CD4-positive, alpha-beta T cell treated with Interleukin-21 for 1 hour (primary cell): ENCODE results near the gene FBXO47.
A peak's percentile ranks its signal among the peaks of the same experiment; 100 is the strongest.

Source experiments
- DNase-seq: peaks from one replicate; pipeline ENCODE4 v3.0.0-alpha.2; 2020

FBXO47 gene, protein sequence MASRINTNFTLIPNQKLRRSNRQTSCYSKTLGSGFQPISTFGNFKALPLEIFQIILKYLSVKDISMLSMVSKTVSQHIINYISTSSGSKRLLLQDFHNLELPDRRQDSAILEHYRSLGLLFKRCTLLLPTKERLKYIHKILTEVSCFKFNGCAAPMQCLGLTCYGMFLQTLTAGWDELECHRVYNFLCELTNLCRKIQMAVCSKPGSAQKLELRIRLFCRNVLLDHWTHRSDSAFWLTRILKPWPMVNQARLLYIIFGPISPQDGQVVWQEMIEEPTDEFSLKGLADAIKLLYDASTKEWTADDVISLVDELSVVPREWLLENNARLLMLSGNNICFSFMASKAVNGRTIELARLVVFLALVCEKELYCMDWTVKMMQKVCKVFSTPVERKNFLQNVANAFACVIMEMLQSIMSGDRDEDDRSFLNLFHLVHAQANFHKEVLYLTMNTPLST

DNA sequence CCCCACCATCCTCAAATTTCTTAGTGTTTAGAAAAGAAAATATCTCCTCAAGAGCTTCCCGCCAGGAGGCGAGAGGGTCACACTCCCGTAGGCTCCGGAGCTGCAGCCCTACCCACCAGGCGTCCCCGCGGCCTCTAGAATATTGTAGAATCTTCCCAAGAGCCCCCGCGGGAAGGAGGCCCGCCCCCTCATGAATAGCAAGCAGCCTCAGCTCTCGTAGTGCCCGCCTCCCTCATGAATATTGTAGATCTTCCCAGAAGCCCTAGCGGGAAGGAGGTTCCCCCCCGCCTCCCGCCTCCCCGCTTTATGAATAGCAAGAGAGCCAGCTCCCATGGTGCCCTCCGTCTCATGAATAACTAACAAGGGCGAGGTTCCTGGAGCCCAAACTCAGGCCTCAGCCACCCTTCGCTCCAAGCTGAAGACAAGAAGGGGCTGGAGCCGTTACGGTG is at the start of gene FBXO47:
Gene FBXO47, minus strand, starts transcription at position 114 of the 449 bp plus-strand sequence. CDS start 4,378 bp downstream, outside the sequence.
- peak; percentile 86 for DNase-seq

DNA sequence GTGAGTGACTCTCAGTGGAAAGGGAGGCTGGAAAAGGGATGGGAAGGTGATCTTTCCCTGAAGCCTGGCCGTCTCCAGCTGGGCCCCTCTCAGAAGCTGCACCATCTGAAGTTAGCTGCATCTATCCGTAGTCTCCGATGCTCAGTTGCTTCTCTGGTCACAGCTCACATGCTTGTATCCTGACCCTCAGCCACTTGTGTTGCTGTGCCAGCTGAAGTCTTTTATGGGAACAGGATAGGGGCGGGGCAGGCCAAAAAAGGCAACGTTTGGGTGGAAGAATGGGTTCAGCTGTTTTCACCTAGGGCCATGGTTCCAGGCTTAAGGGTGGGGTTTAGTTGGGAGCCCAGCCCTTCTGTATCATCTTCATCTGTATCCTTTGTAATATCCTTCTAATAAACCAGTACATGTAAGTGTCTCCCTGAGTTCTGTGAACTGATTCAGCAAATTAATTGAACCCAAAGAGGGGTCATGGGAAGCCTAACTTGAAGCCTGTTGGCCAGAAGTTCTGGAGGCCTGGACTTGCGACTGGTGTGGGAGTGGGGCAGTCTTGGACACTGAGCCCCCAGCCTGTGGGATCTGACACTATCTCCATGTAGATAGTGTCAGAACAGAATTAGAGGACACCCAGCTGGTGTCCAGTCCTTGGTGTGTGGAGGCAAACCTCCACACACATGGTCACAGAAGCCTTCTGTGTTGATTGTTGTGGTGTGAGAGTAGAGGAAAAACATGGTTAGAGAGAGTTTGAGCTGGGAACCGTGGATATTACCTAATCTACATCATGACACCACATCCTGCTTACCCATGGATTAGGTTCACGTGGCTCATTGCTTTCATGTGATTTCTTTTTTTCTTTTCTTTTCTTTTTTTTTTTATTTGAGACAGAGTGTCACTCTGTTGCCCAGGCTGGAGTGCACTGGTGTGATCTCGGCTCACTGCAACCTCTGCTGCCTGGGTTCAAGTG is 49.3 kb upstream of the FBXO47 start:
- peak; percentile 41 for DNase-seq

DNA sequence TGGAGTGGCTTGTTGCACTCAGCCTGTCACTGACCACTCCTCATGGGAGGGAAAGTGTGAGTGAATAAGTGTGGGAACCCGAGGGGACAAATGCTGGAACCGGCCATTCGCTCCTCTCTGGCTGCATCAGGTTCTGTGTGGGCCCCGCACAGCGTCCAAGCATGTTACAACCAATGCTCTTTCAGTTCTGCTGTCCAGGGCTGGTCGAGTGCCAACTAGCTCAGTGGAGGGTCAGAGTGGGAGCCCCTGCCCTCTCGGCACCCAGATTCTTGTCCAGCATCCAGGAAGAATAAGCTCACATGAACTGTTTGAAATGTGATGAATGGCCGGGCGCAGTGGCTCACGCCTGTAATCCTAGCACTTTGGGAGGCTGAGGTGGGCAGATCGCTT is 48.3 kb upstream of the FBXO47 start:
- no peak for DNase-seq

DNA sequence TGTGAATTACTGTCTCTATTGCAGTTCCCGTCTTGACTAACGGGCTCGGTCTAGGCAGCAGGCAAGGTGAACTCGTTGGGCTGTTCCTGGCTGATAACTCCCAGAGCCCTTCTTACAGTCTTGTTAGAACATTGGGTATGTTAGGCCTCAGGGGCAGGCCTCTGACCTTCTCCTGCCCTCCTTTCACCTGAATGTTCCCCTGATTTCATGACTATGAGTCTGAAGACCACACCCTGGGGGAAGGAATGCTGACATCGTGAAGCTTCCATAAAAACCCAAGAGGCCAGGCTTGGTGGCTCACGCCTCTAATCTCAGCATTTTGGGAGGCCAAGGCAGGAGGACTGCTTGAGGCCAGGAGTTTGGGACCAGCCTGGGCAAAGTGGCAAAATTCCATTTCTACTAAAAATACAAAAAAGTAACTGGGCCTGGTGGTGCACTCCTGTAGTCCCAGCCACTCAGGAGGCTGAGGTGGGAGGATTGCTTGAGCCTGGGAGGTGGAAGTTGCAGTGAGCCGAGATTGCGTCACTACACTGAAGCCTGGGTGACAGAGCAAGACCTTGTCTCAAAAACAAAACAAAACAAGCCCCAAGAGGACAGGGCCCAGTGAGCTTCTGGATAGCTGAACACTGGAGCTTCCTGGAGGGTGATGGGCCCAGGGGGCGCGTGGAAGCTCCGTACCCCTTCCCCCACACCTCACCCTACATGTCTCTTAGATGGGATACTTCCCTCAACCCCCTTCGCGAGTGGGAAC is 47.8 kb upstream of the FBXO47 start:
- no peak for DNase-seq

DNA sequence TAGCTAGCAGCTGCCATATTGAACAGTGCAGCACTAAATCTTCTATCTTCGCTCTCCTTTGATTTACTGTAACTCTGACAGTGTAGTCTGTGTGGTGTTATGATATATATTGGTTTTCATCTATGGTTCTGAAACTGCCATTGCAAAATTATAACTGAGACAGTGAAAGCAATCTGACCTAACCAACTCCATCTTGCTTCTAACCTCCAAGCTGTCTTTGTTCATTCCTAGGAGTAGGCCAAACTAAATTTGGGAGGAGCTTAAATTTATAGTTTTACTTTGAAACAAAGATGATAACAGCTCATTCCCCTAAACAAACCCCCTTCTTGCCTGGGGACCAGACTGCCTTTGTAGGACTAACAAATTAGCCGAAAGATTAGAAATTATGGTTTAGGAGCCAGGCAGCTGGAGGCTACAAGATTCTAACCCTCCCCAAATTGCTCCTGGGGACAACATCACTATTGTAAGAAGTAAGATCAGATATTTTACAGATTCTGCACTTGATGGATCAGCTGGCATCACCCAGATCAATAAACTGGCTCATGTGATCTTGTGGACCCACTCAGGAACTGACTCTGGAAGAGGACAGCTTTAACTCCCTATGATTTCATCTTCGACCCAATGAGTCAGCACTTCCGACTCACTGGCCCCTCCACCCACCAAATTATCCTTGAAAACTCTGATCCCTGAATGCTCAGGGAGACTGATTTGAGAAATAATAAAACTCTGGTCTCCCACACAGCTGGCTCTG is 47.0 kb upstream of the FBXO47 start:
- DNase-seq: no peak

DNA sequence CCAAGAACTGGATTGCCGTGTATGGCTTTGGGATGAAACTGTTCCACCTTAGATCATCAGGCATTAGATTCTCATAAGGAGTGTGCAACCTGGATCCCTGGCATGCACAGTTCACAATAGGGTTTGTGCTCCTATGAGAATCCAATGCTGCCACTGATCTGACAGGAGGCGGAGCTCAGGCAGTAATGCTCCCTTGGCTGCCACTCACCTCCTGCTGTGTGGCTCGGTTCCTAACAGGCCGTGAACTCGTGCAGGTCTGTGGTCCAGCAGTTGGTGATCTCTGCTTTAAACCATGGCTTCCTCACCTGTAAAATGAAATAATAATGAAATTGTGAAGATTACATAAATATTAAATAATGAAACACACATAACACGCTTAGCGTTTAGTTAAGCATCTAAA is 45.5 kb upstream of the FBXO47 start:
- DNase-seq: no peak

DNA sequence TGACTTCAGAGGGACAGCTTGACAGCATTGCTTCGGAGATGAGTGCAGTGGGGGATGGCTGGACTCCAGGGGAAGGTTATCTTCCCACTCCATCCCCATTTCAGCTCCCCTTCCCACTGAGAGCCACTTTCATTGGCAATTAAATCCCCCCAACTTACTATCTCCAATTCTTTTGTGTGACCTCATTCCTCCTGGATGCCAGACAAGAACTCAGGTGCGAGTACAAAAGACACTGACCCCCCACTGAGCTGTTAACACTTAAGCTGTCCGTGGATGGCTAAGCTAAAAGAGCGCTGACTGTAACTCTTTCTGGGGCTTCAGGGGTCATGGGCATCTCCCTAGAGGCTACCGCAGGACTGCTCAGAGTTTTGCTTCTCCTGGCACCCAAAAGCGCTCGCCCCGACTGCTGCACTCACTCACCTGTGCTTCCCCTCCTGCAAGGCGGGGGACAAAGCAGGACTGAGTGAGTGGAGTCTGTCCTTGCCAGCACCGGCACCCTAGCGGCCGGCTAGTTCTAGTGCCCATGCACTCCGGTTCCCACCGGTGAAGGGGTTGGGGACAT is 44.8 kb upstream of the FBXO47 start:
- no peak for DNase-seq

DNA sequence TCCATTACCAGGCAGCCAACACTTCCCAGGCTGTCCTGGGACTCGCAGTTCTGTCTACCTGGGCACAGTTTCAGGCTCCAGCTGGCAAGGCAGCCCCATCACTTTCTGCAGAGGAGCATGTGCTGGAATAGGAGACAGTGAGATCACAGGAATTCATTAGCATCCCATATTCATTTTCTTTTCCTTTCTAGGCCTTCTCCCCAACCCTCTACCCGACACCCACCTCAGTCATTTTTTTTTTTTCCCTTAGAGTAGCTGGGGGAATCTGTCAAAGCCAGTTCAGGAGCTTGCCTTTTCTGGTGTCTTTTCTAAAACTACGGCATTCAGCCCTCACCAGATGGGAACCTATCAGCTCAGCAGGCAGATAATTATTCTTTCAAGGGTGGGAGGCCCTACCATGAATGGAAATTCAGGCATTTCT is 42.4 kb upstream of the FBXO47 start:
- DNase-seq: no peak

DNA sequence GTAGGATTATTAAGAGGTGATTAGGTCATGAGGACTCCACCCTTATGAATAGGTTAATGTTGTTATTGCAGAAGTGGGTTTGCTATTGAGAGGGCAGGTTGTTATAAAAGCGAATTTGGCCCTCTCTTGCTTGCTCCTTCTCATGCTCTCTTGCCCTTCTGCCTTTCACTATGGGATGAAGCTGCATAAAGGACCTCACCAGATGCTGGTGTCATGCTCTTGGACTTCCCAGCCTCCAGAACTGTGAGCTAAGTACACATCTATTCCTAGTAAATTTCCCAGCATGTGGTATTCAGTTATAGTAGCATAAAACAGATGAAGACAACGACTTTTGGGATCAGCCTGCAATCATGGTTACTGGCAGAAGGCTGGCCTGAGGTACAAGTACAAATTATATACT is 41.4 kb upstream of the FBXO47 start:
- DNase-seq: no peak

DNA sequence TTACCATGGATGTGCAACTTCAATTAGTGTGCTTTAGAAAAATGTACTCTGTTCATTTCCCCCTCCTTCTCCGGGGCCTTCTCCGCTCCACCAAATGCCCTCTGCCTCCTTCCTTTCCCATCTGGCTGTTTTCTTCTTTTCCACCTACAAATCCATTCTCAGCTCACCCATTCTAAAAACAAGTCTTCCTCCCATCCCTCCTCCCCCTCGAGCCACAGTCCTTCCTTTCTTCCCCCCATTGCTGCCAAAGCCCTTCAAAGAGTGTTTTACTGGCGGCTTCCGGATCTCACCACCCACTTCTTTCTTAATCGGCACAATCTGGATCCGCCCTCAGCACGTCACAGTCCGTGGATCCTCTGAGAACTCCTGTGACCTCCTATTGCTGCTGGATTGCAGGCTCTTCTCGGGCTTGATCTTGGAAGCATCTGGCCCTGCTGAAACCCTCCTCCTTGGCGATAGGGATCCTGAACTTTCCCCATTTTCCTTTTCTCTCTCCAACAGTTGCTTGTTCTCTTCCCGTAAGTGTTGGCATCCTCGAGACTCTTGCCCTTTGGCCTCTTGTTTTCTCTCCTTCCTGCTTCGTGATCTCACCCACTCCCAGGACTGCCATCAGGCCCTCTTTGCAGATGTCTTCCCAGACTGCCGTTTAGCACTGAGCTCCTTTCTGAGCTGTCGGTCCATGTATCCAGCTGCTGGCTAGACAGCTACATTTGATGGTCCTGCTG is 36.0 kb upstream of the FBXO47 start:
- DNase-seq: peak; percentile 60

DNA sequence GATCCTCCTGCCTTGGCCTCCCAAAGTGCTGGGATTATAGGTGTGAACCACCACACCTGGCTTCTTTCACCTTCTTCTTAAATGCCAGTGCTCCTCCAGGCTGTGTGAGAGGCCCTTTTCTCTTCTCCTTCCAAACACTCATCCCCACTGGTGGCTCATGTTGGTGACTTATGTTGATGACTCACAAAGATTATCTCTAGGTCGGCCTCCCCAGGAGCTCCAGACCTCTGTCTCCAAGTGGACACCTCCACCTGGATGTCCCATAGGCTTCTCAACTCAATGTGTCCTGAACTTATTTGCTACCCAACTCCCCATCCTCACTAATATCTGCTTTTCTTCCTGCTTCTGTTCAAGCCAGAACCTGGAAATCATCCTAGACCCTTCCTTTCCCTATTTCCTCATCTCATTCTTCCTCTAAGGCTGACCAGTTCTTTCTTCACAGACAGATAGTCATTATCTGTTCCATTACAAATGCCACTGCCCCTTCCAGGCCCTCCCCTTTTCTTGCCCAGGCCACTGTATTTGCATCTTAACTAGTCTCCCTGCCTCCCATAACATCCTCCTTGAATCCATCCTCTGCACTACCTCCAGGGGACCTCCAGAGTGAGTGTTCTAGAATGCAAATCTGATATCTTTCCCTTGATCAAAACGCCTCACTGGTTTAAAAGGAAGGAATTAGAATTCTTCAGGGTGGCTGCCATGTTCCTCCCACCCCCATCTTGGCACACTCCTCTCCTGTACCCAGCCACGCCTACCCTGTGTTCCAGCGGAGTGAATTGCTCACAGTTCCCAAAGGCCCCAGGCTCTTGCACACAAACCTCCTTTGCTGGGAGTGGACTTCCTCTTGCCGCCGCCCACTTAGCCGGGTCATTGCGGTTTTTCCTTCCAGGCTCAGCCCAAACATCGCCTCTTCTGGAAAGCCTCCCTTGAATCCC is 34.8 kb upstream of the FBXO47 start:
- DNase-seq: no peak

DNA sequence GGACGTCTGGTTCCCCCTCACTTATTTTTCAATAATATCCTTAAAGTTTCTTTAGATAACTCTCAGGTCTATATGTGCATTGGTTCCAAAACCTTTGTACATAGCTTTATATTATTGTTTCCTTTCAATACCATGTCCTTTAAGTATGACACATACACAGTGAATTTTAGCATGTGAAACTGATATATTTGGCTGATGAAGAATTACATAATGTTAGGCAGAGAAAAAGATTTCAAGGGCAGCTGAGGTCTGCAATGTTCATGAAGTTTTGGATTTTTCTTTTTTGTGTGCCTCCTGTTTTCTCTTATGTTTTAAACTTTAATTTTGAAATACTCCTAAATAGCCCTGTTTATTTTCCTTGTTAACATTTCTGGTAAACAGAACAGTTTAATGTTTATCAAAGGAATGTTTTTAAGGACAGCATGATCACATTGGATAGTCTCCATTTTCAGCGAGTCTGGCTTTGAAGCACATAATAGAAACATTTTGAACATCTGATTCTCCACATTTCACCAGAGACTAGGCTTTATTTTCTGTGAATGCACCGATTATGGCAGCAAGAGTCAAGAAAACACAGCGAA is 32.9 kb upstream of the FBXO47 start:
- no peak for DNase-seq

DNA sequence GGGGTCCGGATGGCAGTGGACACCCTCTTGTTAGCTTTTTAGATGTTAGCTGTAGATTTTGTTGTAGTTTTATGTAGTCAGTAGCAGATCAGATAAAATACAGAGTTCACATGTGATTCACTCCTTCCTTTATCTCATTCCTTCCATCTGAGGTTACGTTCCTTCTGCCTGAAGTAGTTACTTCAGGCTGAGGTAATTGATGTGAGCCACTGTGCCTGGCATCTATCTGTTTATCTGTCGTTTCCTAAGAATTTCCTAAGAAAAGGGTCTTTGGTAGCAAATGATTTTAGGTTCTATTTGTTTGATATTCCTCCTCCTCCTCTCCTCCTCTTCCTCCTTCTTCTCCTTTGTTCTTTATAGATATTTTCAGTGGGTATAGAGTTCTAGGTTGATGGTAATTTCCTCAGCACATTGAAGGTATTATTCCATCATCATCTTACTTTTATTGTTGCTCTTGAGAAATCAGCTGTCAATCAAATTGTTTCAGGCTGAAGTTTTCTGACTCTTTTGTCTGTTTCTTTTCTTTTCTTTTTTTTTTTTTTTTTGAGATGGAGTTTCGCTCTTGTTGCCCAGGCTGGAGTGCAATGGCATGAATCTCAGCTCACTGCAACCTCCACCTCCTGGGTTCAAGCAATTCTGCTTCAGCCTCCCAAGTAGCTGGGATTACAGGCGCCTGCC is 29.6 kb upstream of the FBXO47 start:
- no peak for DNase-seq

DNA sequence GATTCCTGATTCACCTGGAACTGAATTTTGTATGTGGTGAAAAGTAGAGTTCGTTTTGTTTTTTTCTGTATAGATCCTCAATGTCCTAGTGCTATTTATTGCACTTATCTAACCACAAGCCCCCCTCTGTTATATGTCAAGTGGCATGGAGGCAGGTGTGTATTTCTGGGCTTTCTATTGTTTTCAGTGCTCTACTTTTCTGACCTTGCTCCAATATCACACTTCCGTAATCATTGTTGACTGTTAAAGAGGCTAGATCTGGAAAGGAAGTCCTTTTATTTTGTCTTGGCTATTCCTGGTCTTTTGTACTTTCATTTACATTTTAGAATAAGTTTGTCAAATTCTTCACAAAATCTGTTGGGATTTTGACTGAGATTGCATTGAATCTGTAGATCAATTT is 26.8 kb upstream of the FBXO47 start:
- DNase-seq: no peak

DNA sequence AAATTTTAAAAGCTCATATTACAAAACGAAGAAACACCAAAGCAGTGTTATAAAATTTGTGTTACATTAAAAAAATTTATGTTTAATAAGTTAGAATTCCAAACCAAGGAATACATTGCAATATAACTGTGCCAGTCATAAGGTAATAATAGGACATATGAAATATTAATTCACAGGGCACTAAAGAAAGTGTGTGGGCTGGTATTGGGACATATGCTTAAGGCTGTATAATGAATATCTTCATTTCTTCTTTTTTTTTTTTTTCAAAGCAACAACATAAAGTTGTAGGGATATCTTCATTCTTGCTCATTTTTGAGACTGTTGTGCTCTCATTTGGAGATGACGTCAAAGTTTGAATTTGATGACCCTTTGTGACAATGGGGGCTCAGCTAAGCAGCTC is 17.5 kb upstream of the FBXO47 start:
- DNase-seq: no peak

DNA sequence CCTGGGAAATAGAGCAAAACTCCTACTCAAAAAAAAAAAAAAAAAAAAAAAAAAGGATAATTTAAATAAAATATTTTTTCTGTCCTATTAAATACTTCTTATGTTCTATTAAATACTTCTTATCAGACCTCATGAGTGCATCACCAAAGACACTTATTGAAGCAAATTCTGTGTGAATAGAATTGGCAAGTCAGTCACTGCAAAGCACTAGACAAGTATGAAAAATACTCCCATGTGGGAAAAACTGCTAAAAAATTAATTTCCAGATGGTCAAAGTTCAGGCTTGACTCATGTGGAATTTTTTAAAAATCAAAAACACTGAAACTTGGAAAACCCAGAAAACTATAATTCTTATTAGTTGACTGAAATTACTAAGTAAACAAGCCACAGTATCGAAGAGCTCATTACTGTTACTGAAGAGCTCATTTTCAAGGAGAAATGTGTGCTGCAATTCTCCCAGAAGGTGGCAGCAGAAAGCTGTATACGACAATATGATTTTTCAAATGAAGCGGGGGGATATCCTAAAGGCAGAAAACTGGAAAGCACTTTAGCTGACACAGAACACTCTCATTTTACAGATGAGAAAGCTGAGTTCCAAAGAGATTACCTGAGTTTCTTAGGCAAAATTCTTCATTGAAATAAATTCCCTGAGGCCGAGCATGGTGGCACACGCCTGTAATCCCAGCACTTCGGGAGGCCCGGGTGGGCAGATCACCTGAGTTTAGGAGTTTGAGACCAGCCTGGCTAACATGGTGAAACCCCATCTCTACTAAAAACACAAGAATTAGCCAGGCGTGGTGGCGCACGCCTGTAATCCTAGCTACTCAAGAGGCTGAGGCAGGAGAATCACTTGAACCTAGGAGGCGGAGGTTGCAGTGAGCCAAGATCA is 15.9 kb upstream of the FBXO47 start:
- DNase-seq: peak; percentile 76

DNA sequence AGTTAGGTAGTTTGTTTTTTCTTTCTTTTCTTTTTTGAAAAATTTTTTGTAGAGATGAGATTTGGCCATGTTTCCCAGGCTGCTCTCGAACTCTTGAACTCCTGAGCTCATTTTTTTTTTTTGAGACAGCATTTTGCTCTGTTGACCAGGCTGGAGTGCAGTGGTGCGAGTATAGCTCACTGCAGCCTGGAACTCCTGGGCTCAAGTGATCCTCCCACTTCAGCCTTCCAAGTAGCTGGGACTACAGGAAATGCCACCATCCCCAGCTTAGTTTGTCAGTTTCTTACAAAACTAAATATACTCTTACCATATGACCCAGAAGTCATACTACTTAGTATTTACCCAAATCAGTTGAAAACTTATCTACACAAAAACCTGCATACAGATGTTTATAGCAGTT is 14.4 kb upstream of the FBXO47 start:
- DNase-seq: no peak
